ENCODE measurements around the gene HCLS1.
"Not testable (repeated sequence)": the region's sequence is repeated elsewhere in the genome, so short reads cannot be mapped to it uniquely, and the experiment has no call there.

HCLS1 gene

DNA sequence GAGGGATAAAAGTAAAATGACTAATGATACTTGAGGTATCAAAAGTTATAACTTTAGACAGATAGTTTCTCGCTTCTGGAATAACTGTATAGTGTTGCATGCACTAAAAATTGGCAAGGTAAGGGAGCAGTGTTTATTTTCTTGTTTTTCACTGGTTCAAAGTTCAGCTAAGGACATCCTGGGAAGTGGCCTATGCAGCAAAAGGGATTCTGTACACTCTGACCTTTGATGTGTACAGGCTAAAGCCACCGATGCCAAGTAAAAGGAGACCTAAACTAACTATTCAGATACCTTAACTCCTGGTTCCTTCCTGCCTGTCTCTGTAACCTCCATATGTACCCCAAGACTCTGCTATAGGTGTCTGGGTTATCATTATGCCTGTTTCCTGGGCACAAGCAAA, 65.9 kb downstream of the HCLS1 start:
- DNase-seq = no peak

DNA sequence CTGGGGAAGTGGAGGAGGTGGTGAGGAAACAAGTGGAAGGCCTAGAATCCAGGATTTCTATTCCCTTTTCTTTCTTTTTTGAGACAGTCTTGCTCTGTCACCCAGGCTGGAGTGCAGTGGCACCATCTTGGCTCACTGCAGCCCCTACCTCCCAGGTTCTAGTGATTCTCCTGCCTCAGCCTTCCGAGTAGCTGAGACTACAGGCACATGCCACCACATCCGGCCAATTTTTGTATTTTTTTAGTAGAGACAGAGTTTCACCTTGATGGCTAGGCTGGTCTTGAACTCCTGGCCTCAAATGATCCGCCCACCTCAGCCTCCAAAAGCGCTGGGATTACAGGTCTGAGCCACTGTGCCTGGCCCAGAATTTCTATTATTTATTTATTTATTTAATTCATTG, 66.9 kb downstream of the HCLS1 start:
- not testable (repeated sequence) for DNase-seq

DNA sequence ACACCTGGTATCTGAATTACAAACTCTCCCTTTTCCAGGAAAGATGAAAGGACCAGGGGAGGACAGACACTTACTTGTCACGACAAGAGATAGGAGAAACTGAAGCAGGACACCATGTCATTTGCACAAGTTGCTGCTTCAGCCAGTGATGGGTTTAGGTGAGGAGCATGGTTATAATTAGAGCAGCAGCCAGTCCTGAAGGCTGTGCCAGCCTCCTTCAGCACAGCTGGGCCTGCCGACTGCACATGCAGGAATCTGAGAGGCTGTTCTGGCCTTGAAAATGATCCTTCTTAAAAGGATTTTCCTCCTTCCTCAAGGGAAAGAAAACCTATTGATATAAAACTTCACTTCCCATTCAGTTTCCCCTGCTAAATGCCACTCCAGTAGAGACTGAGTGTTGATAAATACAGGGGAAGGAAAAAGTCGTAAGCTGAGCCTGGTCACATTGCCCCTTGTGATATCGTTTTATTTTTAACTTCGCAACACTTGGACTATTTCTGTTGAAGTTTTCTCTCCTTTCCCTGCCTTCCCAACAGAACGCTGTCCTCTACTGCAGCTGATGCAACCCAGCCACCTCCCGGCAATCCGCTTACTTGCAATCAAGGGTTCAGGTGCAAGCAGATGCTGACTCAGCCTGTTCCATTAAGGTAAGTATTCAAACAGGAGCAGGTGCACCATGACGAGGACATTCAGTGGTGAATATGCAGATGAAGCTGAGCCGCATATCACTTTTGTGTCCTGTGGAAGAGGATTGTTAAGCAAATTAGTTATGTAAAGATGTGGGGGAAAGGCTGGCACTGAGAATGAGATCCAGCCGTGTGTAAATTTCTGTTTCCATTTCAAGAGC, 67.6 kb downstream of the HCLS1 start, which contains the start of gene FBXO40:
TSS of gene FBXO40 (plus strand) at position 524 of the 847 bp plus-strand sequence. CDS start 27,197 bp downstream, outside the sequence.
- DNase-seq = peak; percentile 78

DNA sequence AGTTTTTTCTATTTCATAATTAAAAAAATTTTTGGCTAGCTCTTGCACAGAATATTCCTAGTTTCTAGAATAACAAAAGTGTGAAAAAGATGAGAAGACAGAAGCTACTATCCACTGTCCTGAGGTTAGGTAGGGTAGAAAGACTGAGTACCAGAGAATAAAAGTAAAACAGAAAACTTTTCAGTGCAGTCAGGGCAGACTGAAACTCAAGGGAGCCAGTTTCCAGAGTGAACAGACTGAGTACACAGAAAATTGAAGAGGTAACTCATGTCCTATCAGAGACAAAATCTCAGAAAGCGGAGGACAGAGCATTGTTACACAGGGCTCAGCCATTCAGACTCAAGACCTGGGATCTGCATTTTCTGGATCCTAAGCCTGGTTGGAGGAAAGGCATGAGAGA, 76.3 kb downstream of the HCLS1 start:
- DNase-seq = no peak

DNA sequence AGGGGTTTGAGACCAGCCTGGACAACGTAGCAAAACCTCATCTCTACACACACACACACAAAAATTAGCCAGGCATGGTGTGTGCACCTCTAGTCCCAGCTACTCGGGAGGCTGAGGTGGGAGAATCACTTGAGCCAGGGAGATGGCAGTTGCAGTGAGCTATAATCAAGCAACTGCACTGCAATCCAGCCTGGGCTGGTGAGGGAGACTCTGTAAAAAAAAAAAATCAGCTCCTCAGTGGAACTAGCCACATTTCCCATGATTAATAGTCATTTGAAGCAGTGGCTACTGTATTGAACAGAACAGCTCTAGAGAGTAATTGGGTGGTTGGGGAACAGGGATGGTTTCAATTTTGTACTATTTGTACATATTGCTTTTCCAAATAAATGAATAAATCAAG, 79.0 kb downstream of the HCLS1 start:
- no peak for DNase-seq

Measured in COR-L47 (cell line).